ENCODE results near the gene CRACR2A.

Gene CRACR2A

DNA sequence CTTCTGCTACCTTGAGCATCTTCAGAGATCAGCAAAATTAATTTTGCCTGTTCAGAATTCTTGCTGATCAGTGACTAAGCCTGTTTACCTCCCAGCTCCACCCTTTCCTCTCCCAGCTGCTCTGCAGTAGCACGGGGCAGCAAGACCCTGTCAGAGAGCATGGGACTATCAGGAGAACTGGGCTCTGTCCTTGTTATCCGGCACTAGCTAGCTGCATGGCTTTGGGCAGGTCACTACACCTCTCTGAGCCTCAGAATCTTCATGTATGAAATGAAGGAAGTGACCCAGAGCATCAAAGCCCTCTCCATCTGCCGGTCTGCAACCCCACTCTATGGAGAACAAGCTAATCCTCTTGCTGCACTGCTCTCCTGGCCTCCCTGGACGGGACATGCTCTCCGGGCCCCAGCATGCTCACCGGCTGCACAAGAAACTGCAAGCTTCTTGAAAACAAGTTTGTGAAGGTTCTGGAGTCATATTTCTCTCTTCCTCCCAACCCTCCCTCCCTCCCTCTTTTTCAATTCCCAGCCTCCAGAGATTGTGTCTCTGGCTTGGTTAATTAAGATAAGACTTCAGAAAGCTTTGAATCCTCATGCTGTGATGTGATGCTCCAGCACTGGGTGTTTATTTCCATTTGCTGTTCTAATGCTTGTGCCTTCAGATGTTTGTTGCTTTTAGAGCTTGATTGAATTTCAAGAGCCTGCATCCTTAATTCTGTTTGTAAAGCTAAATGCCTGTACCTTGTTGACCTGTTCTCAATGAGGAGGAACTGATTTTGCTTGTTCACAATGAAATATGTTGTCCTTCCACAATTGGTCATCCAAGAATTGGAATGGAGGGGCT, 101.1 kb downstream of the CRACR2A start:
- DNase-seq (ENCODE audit: low read depth) = no peak

DNA sequence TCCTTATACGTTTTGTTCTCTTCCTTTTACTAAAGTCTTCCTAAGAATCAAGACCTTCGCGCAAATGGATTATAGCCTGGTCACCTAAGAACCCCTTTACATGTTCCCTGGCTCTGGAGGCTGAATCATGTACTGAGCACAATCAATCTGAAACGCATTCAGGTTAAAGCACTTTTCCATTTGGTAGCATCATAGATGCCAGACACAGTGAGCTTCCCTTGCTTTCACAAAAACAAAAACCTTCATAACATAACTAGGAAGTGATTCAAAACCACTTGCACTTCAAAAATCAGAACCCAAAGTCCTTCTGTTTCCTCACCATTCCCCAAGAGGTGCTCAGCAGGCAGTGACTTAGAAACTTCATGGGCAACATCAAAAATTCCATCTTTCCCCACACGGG, 105.4 kb downstream of the CRACR2A start:
- no peak for DNase-seq (ENCODE audit: low read depth)

DNA sequence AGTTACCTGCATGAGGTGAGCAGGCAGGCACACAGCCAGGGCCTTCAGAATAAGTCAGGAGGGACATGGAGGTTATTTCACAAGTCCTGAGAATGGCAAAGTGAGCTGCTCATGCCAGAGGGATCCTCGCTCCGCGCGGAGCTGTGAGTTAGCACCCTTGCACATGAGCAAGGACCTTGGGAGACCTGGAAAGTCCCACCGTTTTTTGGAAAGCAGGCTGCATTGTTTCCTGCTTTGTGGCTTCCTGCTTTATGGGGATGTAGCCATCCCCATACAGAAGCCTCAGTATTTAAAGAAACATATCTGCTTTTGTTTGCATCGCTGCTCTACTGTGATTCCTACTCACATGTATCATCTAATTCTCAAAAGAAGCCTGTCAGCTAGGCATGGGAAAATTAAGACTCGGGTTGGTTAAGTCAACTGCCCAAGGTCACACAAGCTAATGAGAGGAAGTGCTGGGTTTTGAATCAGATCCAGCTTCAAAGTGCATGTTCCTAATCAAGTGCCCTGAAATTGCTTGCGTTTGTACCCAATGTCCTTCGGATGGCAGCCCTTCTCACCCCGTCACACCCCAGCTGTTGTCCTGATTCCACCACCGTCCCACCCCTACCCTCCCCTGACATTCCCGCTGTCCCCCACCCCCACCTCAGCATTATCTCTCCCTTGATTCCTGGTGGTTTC, 106.2 kb downstream of the CRACR2A start:
- no peak for DNase-seq (ENCODE audit: low read depth)

DNA sequence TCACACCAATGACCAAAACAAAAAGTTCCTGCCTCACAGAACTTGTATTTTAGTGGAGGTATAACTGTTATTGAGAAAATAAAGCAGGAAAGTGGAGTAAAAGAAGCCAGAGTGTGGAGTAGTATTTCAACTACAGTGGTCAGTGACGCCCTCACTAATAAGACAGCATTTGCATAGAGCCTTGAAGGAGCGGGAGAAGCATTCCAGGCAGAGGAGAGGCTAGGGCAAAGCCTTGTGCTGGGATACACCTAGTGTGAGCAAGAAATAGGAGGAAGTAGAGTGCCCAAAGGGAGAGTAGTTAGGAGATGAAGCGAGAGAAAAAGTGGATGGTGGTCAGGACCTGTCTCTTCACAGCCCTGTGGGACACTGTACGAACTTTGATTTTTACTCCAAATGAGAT, 107.8 kb downstream of the CRACR2A start:
- no peak for DNase-seq (ENCODE audit: low read depth)

DNA sequence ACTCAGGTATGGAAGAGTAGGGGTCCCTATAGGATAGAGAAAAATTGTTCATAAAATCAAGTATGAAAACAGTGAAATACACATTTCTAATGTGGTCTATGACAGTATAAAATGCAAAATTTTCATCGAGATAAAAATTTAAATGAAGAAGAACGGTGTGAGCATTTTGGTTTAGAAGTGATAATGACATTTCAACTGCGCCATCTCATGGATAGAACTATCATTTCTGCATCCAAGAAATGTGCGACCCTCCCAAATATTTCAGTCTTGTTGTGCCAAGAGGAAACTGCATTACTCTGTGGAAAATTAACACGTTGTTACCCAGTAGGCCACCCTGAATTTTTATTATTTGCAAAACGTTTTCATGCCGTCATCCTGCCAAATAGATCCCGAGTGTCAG, 108.8 kb downstream of the CRACR2A start:
- no peak for DNase-seq (ENCODE audit: low read depth)

DNA sequence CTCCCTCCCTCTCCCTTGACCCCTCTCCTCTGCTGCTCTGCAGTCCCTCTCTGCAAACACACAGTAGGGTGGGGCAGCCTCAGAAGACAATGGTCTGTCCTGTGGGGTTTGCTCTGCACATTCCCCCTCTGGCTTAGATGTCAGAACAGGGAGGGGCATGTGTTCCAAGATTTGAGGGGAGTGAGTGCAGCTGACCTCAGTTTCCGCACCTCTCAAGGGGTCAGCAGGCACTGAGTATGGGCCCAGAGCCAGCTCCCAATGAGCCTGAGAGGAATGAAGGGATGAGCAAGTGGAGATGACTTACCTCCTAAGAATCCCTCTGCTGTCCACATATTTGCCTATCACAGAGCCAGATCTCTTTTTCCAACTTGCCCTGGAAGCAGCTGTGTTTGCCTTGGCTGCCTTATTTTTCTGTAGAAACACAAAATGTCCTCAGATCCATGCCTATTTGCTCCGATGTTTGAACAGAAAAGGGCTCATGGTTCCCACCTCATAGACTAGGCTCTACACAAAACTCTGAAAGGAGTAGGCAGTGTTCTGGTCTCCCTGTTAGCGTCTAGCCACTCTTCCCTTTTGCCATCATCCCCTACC, 111.4 kb downstream of the CRACR2A start:
- peak; percentile 68 for DNase-seq (ENCODE audit: low read depth)

DNA sequence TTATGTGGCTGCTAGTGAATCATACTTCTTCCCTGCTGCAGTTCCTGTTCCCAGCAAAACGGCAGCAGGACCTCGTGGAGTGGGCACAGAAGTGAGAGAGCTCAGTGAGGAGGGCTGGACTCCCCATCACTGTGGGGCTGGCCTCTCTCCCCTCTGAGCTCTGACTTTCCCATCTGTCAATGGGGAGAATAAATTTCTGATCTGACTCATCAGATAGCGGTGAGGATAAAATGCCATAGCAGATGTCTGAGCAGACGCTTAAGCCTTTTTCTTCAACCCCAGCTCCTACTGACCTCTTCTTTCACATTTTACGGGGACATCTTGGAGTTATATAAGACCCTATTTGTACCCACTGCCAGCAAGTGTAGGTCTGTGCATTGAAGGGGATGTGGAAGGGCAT, 116.6 kb downstream of the CRACR2A start:
- DNase-seq (ENCODE audit: low read depth) = no peak

DNA sequence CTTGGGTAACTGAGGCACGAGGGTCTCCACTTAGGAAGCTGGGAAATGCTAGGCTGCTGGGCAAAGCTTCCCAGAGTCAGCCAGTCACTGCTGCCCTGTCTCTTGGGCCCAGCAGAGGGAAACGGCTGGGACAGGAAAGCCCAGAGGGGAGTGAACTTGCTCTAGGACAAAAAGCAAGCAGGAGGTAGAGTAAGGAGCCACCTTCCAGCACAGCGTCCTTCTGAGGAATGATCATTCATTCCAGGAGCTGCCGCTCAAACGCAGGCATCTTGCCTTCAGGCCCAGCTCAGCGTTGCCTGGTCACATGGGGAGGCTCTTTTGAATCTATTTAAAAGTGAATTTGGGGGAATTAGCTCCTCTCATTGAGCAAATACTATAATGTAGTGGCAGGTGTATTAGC, 118.6 kb downstream of the CRACR2A start:
- no peak for DNase-seq (ENCODE audit: low read depth)

DNA sequence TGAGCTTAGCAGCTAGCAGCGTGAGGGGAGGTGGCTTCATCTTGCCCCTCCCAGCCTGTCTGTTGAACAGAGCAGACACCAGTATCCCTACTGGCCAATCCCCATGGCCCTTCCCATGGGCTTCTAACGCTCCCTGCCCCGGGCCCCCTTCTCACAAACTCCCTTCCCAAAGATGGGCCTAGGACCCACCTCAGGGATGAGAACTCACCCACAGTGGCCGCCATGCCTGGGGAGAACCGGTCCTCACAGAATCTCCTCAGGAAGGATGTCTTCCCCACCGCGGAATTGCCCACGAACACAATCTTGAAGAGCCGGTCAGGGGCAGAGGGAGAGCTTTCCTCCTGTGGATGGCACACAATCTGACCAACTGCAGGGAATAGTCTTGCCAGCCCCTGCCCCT, 119.5 kb downstream of the CRACR2A start:
- no peak for DNase-seq (ENCODE audit: low read depth)

DNA sequence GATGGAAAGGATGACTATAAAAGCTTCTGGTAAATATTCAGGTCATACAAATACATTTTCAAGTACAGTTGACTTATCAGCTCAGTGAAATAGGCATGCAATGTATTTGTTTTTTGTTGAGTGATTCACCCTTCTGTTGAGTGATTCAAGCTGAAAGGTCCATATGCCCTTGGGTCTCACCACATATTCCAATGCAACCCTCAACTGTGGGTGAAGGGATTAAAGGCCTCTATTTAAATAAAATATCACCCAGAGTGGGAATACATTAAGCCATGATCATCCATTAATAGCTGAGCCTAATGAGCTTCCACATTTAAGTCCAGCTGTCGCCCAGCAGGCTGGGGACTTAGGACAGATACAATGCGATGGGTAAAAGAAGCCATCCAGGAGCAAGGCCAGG, 120.2 kb downstream of the CRACR2A start:
- DNase-seq (ENCODE audit: low read depth) = no peak

DNA sequence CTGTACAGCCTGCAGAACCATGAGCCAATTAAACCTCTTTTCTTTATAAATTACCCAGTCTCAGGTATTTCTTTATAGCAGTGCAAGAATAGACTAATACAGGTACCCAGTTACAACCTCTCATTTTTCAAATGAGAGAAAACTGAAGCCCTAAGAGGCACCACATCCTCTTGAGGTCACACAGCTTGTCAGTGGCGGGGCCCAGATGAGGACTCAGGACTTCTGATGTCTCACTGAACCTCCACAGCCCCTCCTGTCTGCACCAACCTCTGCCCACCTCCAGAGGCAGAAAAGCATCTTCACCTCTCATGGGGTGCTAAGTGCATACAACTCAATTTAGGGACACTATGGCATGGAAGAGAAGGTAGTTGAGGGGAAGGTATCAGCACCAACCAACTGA, 120.7 kb downstream of the CRACR2A start:
- no peak for DNase-seq (ENCODE audit: low read depth)

DNA sequence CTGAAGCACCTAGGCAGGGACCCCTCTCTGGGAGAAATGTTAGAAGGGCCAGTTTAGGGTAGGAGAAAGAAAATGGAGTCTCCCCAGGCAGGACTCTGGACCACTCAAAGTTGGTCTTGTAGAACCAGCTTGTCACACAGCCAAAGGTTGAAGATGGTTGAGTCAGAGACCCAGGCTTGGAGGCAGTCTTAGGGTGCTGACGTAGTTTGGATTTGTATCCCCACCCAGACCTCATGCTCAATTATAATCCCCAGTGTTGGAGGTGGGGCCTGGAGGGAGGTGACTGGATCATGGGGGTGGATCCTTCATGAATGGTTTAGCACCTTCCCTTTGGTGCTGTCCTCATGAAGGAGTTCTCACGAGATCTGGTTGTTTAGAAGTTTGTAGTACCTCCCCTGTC, 121.2 kb downstream of the CRACR2A start:
- DNase-seq (ENCODE audit: low read depth) = no peak

DNA sequence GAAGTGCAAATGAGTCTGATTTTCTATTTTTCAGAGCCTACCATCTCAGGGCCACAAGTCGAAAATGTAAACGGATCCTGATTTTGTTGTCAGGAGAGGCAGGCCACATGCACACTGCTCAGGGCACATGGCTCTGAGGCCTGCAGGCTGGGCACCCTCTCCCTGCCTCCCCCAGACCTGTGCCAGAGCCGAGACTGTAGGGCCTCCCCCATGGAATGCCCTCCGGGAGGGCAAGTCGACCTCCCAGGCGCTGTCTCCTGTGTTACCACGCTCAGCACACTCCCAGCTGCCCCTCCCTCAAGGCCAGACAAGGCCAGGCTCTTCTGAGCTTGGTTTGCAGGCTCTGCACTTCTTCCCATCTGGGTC, 121.7 kb downstream of the CRACR2A start:
- DNase-seq (ENCODE audit: low read depth) = no peak

DNA sequence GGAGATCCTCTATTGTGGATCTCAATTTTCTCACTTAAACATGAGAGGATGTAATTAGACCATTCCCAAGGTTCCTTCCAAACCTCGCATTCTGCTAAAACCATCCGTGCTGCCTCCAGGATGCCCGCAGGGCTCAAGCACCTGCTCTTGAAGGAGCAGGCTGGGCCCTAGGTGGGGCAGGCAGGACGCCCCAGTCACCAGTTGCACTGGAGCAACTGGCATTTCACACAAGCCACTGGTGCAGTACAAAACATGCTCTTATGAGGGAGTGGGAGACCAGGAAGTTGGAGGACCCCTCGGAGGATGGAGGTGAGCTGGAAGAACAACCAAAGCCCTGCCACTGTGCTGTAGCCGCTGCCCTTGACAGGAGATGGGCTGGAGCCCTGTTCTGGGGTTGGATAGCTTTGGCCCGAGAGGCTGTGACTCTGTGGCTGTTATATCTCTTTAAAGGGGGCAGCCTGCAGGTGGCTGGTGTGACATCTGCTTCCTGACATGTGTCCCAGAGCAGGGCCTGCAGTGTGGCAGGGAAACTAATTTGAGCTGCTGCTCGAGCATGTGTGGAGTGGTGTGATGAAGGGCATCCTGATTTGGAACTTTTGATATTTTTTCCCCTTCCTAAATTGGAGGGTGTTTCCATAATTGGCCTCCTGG, 122.2 kb downstream of the CRACR2A start:
- DNase-seq (ENCODE audit: low read depth) = no peak

DNA sequence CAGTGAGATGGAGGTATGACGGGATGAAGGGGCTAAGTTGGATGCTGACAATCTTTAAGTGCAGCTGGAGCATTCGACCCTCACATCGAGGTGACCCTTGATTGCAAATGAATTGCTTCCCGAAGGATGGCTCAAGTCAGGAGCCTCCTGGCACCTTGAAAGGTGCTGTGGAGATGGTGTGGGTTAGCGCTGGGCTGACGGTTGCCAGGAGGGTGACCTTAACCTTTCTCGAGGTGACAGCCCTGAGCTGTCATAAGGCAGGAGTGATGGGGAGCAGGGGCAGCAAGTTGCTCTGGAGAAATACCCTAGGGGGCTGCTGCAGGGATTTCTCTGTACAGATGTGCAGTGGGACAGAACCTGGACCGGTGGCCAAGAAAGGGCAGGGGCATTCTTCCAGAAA, 122.8 kb downstream of the CRACR2A start:
- no peak for DNase-seq (ENCODE audit: low read depth)

DNA sequence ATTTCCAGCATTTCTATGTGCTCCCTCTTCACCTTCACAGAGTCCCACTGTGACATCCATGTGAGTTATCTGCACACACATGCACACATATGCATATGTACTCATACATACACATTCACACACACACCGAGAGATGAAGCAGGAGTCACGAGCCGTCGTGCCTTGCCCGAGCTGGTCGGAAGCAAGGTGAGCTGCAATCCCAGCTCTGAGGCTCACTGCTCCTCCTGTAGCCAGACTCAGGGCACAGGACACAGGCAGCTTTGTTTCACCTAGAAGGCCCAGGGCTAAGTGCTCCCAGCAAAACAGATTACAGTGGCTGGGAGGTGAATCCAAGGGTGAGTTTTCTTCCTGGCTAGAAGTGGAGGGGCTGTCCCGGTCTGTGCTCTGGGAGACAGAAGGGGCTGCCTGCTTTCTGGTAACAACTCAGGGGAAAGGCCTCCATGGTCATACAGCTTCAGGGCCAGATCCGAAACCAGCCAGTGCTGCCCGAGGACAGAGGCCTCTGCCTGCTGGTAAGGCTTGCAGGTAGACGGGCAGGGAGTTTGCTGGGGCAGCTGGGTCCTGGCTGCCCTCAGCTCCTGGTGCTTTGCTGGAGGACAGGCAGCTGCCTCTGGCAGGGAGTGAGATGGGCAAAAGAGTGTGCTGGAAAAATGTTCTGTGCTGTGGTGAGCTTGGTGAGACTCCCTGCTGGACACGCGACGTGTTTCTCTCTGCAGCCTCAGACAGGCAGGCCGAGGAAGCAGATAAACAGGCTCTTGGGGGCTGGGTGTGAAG, 123.7 kb downstream of the CRACR2A start:
- no peak for DNase-seq (ENCODE audit: low read depth)

DNA sequence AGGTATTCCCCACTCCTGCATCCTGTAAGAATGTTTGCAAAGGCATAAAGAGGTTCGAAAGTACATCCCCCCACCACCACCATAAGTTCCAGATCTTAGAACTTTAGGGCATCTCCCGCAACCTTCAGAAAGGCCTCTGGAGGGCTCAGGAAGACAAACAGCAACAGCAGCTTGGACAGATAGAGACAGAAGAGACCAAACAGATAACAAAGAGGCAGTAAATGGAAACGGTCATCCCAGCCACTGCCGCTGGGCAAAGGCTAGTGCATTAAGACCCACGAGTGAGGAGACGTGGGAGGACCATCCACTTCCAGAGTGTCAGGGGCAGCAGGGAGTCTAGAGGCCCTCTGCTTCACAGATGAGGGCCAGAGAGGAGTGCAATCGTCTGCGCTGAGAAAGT, 124.3 kb downstream of the CRACR2A start:
- DNase-seq (ENCODE audit: low read depth) = no peak

DNA sequence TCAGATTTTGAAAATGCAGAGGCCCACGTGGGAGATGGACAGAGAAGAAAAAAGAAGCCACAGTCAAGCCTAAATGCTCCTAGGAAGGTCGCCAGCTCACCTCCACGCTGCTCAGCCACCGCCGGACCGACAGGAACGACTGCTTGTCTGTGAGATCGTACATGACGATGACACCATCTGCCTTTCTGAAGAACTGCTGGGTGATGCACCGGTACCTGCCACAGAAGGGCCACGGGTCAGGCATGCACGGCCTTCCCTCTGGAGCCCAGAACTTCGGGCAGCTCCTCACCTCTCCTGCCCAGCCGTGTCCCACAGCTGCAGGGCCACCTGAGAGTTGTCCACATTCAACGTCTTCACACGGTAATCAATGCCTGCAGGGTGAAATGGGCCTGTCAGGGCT, 125.6 kb downstream of the CRACR2A start:
- DNase-seq (ENCODE audit: low read depth) = no peak

DNA sequence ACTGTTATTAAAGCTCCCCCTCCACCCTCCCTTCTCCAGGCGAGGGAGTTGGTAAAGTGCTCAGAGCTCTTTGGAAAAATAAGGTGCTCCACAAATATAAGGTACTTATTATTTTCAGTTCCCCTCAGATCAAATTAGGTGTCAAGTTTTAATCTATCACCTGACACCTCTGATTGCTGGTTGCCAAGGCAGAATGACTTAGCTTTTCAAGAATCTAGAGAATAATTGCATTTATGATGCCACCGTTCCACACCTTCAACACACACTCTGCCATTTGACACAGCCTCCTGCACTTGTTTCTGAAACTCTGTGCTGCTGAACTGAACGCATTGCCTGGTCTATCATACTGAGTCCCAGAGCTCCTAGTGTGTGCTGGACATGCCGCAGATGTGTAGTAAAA, 128.6 kb downstream of the CRACR2A start:
- no peak for DNase-seq (ENCODE audit: low read depth)

DNA sequence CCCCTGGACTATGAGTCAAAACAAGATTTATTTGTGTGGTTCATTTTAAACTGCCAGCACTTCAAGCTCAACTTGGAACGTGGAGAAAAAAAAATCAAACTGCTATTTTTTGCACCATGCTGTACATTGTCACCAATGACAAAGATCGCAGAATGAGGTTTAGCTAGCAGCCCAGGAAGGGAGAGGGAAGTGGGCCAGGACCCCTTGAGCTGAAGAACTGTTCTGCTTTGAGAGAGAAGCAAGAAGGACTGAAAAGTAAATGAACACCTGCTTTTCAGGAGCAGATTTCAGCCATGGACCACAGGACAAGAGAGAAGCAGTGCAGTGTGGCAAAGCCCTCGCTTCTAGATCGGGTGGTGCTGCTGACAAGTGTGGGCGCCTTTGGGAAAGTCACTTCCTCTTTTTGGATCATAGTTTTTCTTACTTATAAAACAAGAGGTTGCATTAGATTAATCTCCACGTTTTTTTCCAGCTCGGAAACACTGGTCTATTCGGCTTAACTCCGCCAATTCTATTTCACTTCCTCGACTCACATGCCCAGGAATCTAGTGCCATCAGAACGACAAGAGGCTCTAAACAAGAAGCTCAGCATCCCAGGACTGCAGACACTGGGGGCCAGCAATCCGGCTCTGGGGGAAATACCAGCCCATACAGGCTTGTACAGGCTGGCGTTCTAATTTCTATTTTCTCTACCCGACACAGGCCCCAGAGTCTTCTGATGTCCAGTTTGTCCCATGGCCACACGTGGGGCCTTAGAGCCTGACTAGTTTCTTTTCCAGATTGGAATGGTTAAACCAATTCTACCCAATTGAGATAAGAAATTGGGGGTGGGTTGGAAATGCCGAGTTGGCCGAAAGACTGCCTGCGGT, 129.9 kb downstream of the CRACR2A start:
- no peak for DNase-seq (ENCODE audit: low read depth)

All from HS-27A (cell line).